Measurements from ENCODE around the gene DHX35.

DNA sequence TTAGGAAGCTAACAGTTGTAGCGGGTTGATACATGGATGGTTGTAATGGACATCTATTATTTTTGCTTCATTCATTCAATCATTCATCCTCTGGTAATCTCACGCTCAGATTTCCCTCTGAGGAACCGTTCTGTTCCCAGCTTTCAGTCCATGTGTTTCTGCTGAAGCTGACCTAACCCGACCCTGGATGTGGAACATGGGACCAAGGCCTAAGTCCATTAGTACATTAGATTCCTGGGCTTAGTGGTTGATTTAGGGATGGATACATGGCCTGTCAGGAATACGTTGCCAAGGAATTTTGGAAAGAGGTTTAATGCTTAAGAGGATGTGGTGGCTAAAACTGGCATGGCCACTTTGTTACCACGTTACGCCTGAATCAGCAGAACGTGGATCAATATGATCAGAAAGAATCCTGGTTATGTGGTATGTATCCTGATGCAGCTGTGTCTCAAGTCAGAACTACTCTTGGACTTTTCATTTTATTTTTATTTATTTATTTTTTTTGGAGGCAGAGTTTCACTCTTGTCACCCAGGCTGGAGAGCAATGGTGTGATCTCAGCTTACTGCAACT lies 4.1 kb upstream of the DHX35 start:
- TF ChIP-seq CTCF (IDR thresholded peaks at IDR 0.05; ENCODE audit: low read depth, low read length) (no peak), MAX (IDR thresholded peaks at IDR 0.05; ENCODE audit: low read depth, low read length) (no peak), POLR2A (IDR thresholded peaks at IDR 0.05; ENCODE audit: extremely low read depth, insufficient read length) (no peak)

All from NB4 (cell line).